Measurements from ENCODE around the gene FAM114A2. TPM values are rescaled to one million over a fixed set of nuclear protein-coding genes. Genes with fewer than 3 reads are reported as not detected.

The FAM114A2 gene
- total RNA-seq, 1 donor from 2014 or later, result 29.7 TPM

- Histone ChIP-seq H3K9me3 (ENCODE audit: insufficient read depth, low read depth, low read length) (no peaks in the 10 kb centered on the region), H3K36me3 (ENCODE audit: insufficient read depth, low read length) (no peaks in the 10 kb centered on the region), H3K27ac (ENCODE audit: low read depth, low read length) (no peak overlapping the region), H3K79me2 (ENCODE audit: insufficient read depth, low read length) (no peaks in the 10 kb centered on the region), H2AFZ (ENCODE audit: low read depth, low read length) (no peak overlapping the region), H3K4me1 (ENCODE audit: insufficient read depth, low read length) (no peaks in the 10 kb centered on the region), H3K4me2 (ENCODE audit: low read length) (no peak overlapping the region), H4K20me1 (ENCODE audit: insufficient read depth, low read length) (no peaks in the 10 kb centered on the region), H3K27me3 (ENCODE audit: insufficient read depth, low read length) (no peaks in the 10 kb centered on the region), H3K9ac (ENCODE audit: low read length) (no peak overlapping the region), H3K4me3 (ENCODE audit: insufficient read depth, low read depth, low read length) (no peak overlapping the region)
- FAIRE-seq (no peak), DNase-seq (ENCODE audit: low read depth) (no peak)
- Mint-ChIP-seq H3K27me3 (ENCODE audit: low read depth, unreplicated experiment) (peaks cover 2% of the 10 kb centered on the region), H3K4me3 (ENCODE audit: unreplicated experiment) (no peak overlapping the region), H3K27ac (ENCODE audit: unreplicated experiment) (no peak overlapping the region), H3K4me1 (ENCODE audit: low read depth, unreplicated experiment) (peaks cover 4% of the 10 kb centered on the region), H3K9me3 (ENCODE audit: unreplicated experiment) (no peaks in the 10 kb centered on the region), H3K36me3 (ENCODE audit: low read depth, unreplicated experiment) (peaks cover 4% of the 10 kb centered on the region)
- no peak for TF ChIP-seq EZH2 (IDR thresholded peaks at IDR 0.05; ENCODE audit: insufficient read depth, low read length)
- TF ChIP-seq CTCF (IDR thresholded peaks at IDR 0.05; ENCODE audit: insufficient read depth, low read depth, low read length), result no peak
Measured at GRCh38 chr5:153988510-153988909, 50.2 kb downstream of the FAM114A2 start.

GRCh38 chr5:153987301-153987700, 51.4 kb downstream of the FAM114A2 start:
- Mint-ChIP-seq H3K4me1 (ENCODE audit: low read depth, unreplicated experiment) (peaks cover 4% of the 10 kb centered on the region), H3K27ac (ENCODE audit: unreplicated experiment) (no peak overlapping the region), H3K36me3 (ENCODE audit: low read depth, unreplicated experiment) (peaks cover 4% of the 10 kb centered on the region), H3K4me3 (ENCODE audit: unreplicated experiment) (no peak overlapping the region), H3K27me3 (ENCODE audit: low read depth, unreplicated experiment) (peaks cover 6% of the 10 kb centered on the region), H3K9me3 (ENCODE audit: unreplicated experiment) (no peaks in the 10 kb centered on the region)
- Histone ChIP-seq H3K36me3 (ENCODE audit: insufficient read depth, low read length) (no peaks in the 10 kb centered on the region), H4K20me1 (ENCODE audit: insufficient read depth, low read length) (no peaks in the 10 kb centered on the region), H3K4me3 (ENCODE audit: insufficient read depth, low read depth, low read length) (no peak overlapping the region), H3K9me3 (ENCODE audit: insufficient read depth, low read depth, low read length) (no peaks in the 10 kb centered on the region), H3K27me3 (ENCODE audit: insufficient read depth, low read length) (no peaks in the 10 kb centered on the region), H3K79me2 (ENCODE audit: insufficient read depth, low read length) (no peaks in the 10 kb centered on the region), H3K4me2 (ENCODE audit: low read length) (no peak overlapping the region), H3K4me1 (ENCODE audit: insufficient read depth, low read length) (no peaks in the 10 kb centered on the region), H3K27ac (ENCODE audit: low read depth, low read length) (no peak overlapping the region), H2AFZ (ENCODE audit: low read depth, low read length) (no peak overlapping the region), H3K9ac (ENCODE audit: low read length) (no peak overlapping the region)
- TF ChIP-seq EZH2 (IDR thresholded peaks at IDR 0.05; ENCODE audit: insufficient read depth, low read length) (no peak), CTCF (IDR thresholded peaks at IDR 0.05; ENCODE audit: insufficient read depth, low read depth, low read length) (no peak)
- DNase-seq (ENCODE audit: low read depth) (no peak), FAIRE-seq (no peak)

- Histone ChIP-seq H3K4me1 (ENCODE audit: insufficient read depth, low read length) (no peaks in the 10 kb centered on the region), H3K4me2 (ENCODE audit: low read length) (no peak overlapping the region), H4K20me1 (ENCODE audit: insufficient read depth, low read length) (no peaks in the 10 kb centered on the region), H2AFZ (ENCODE audit: low read depth, low read length) (no peak overlapping the region), H3K27ac (ENCODE audit: low read depth, low read length) (no peak overlapping the region), H3K4me3 (ENCODE audit: insufficient read depth, low read depth, low read length) (no peak overlapping the region), H3K79me2 (ENCODE audit: insufficient read depth, low read length) (no peaks in the 10 kb centered on the region), H3K36me3 (ENCODE audit: insufficient read depth, low read length) (no peaks in the 10 kb centered on the region), H3K9ac (ENCODE audit: low read length) (no peak overlapping the region), H3K27me3 (ENCODE audit: insufficient read depth, low read length) (no peaks in the 10 kb centered on the region), H3K9me3 (ENCODE audit: insufficient read depth, low read depth, low read length) (no peaks in the 10 kb centered on the region)
- H3K36me3 Mint-ChIP-seq (ENCODE audit: low read depth, unreplicated experiment), result peaks cover 2% of the 10 kb centered on the region
- H3K27ac Mint-ChIP-seq (ENCODE audit: unreplicated experiment), result no peak overlapping the region
- no peak for FAIRE-seq
- no peak for DNase-seq (ENCODE audit: low read depth)
- TF ChIP-seq EZH2 (IDR thresholded peaks at IDR 0.05; ENCODE audit: insufficient read depth, low read length), result no peak
- no peak for TF ChIP-seq CTCF (IDR thresholded peaks at IDR 0.05; ENCODE audit: insufficient read depth, low read depth, low read length)
- H3K27me3 Mint-ChIP-seq (ENCODE audit: low read depth, unreplicated experiment), result peaks cover 6% of the 10 kb centered on the region
- H3K4me3 Mint-ChIP-seq (ENCODE audit: unreplicated experiment), result no peak overlapping the region
- H3K4me1 Mint-ChIP-seq (ENCODE audit: low read depth, unreplicated experiment), result no peaks in the 10 kb centered on the region
- no peaks in the 10 kb centered on the region for H3K9me3 Mint-ChIP-seq (ENCODE audit: unreplicated experiment)
Measured at GRCh38 chr5:153985498-153985897, 53.2 kb downstream of the FAM114A2 start.
